OCI-LY1 (cell line): ENCODE measurements around the gene STK39.

Experiments used
- H2AFZ ChIP-seq: fragments of 200-600 bp; sonication (generic), shearing (Covaris generic); 2 replicates; pipeline ENCODE4 v1.6.0; 2014; ENCODE audit warnings: antibody characterized with exemption, mild to moderate bottlenecking, low read length
- H3F3A ChIP-seq: fragments of 200-600 bp; sonication (generic), shearing (Covaris generic); 2 replicates; pipeline ENCODE4 v1.6.0; 2014; ENCODE audit warnings: mild to moderate bottlenecking, antibody characterized with exemption, low read length, moderate library complexity; ENCODE audit not compliant: insufficient read depth
- H3K27ac ChIP-seq: fragments of 200-600 bp; sonication (generic); 2 replicates; pipeline ENCODE4 v1.5.1; 2014; ENCODE audit warnings: low read length, mixed run types, mild to moderate bottlenecking, low read depth; ENCODE audit not compliant: poor library complexity, severe bottlenecking
- H3K27me3 ChIP-seq: fragments of 200-600 bp; sonication (generic); 2 replicates; pipeline ENCODE4 v1.6.0; 2014; ENCODE audit warnings: antibody characterized with exemption, mild to moderate bottlenecking, low read length, moderate library complexity; ENCODE audit not compliant: insufficient read depth
- H3K36me3 ChIP-seq: fragments of 200-600 bp; sonication (generic); 2 replicates; pipeline ENCODE4 v1.6.1; 2014; ENCODE audit warnings: mild to moderate bottlenecking, antibody characterized with exemption, low read length, moderate library complexity, mixed read lengths; ENCODE audit not compliant: insufficient read depth
- H3K4me1 ChIP-seq: fragments of 200-600 bp; sonication (generic); 2 replicates; pipeline ENCODE4 v1.5.1; 2014; ENCODE audit warnings: mild to moderate bottlenecking, low read length, moderate library complexity; ENCODE audit not compliant: insufficient read depth, severe bottlenecking
- H3K4me2 ChIP-seq: fragments of 200-600 bp; sonication (generic), shearing (Covaris generic); 2 replicates; pipeline ENCODE4 v1.6.1; 2014; ENCODE audit warnings: low read length
- H3K4me3 ChIP-seq: fragments of 200-600 bp; sonication (generic); 2 replicates; pipeline ENCODE4 v1.5.1; 2014; ENCODE audit warnings: low read length, low read depth, mild to moderate bottlenecking, mixed read lengths; ENCODE audit not compliant: poor library complexity, severe bottlenecking
- H3K79me2 ChIP-seq: fragments of 200-600 bp; shearing (Covaris generic); 2 replicates; pipeline ENCODE4 v1.6.1; 2016; ENCODE audit warnings: mixed run types, low read length, mixed read lengths; ENCODE audit not compliant: insufficient read depth
- H3K9ac ChIP-seq: fragments of 200-600 bp; sonication (generic), shearing (Covaris generic); 2 replicates; pipeline ENCODE4 v1.6.1; 2014; ENCODE audit warnings: mild to moderate bottlenecking, low read length, mixed read lengths
- H3K9me2 ChIP-seq: fragments of 200-600 bp; sonication (generic), shearing (Covaris generic); 2 replicates; pipeline ENCODE4 v1.6.1; 2014; ENCODE audit warnings: low read depth, mild to moderate bottlenecking, low read length, mixed read lengths
- H3K9me3 ChIP-seq: fragments of 200-600 bp; shearing (Covaris generic); 2 replicates; pipeline ENCODE4 v1.6.1; 2014; ENCODE audit warnings: low read length, mixed read lengths
- H4K20me1 ChIP-seq: fragments of 200-600 bp; sonication (generic), shearing (Covaris generic); 2 replicates; pipeline ENCODE4 v1.6.0; 2016; ENCODE audit warnings: mild to moderate bottlenecking, low read length; ENCODE audit not compliant: insufficient read depth
- CTCF ChIP-seq: fragments of 200-600 bp; sonication (generic), shearing (Covaris generic); IDR thresholded peaks from 2 replicates; pipeline ENCODE4 v1.5.1; 2017; ENCODE audit warnings: mild to moderate bottlenecking, antibody characterized with exemption, low read length, moderate library complexity, mixed read lengths
- EZH2 ChIP-seq: fragments of 200-600 bp; sonication (generic), shearing (Covaris generic); IDR thresholded peaks from 2 replicates; pipeline ENCODE4 v1.8.0; 2017; ENCODE audit warnings: borderline replicate concordance, mixed run types, mild to moderate bottlenecking, antibody characterized with exemption, low read length, moderate library complexity, mixed read lengths

The STK39 gene

DNA sequence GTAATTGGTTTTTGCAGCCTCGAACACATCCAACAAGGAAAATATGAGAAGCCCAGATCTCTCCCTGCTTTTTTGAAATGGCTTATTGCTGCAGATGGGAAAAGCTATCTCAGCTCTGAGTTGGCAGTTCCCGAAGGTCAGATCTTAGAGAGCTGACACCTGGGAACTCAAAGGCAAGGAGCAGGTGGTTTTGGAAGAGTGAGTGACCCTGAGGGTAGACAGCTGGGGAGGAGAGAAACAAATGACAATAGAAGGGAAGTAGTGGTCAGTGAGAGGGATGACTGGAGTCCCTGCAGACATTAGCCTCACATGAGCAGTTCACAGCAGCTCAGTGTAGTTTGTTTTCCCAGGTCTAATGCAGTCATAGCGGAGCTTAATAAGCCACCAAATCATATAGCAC, 317.9 kb downstream of the STK39 start:
- Histone ChIP-seq H4K20me1 (no peaks in the 10 kb centered on the region), H3K4me1 (no peaks in the 10 kb centered on the region), H3K4me3 (no peak overlapping the region), H3K9me3 (no peaks in the 10 kb centered on the region), H3K4me2 (no peak overlapping the region), H3K27ac (no peak overlapping the region), H3K9ac (no peak overlapping the region), H3K27me3 (no peaks in the 10 kb centered on the region), H3K9me2 (no peaks in the 10 kb centered on the region), H3K36me3 (no peaks in the 10 kb centered on the region), H3K79me2 (no peaks in the 10 kb centered on the region), H2AFZ (no peak overlapping the region), H3F3A (no peaks in the 10 kb centered on the region)
- TF ChIP-seq CTCF, result no peak
- no peak for TF ChIP-seq EZH2

- H3K9ac ChIP-seq, result no peak overlapping the region
- TF ChIP-seq EZH2, result no peak
- TF ChIP-seq CTCF, result no peak
- H3K4me3 ChIP-seq, result no peak overlapping the region
- H3K4me2 ChIP-seq, result no peak overlapping the region
- H3K9me2 ChIP-seq, result no peaks in the 10 kb centered on the region
- H3K4me1 ChIP-seq, result no peaks in the 10 kb centered on the region
- H3K27ac ChIP-seq, result no peak overlapping the region
- H3K79me2 ChIP-seq, result no peaks in the 10 kb centered on the region
- H3F3A ChIP-seq, result no peaks in the 10 kb centered on the region
- H3K9me3 ChIP-seq, result no peaks in the 10 kb centered on the region
- H4K20me1 ChIP-seq, result no peaks in the 10 kb centered on the region
- H3K27me3 ChIP-seq, result no peaks in the 10 kb centered on the region
- no peaks in the 10 kb centered on the region for H3K36me3 ChIP-seq
- no peak overlapping the region for H2AFZ ChIP-seq
These were observed 319.0 kb downstream of the STK39 start for GRCh38 chr2:167928434-167928833.

DNA sequence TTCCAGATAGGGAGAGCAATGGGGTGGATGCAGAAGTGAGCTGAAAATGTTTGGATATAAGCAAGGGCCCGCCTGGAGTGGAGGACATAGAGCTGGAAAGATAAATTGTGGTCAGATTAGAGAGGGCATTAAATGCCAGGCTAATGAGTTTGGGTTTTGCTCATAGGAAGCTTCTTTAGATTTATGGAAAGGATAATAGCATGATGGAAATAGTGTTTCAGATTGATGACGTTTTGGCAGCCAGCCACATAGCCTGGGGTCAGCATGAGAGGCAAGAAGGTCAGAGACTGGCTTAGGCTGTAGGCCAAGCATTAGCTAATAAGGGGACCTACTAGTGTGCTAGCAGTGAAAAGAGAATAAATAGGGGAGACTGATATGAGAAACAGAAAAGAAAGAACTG, 321.6 kb downstream of the STK39 start:
- no peak overlapping the region for H3K4me3 ChIP-seq
- H3K4me1 ChIP-seq, result no peaks in the 10 kb centered on the region
- no peak overlapping the region for H2AFZ ChIP-seq
- no peaks in the 10 kb centered on the region for H3K27me3 ChIP-seq
- no peaks in the 10 kb centered on the region for H3K36me3 ChIP-seq
- H3K9ac ChIP-seq, result no peak overlapping the region
- H3K27ac ChIP-seq, result no peak overlapping the region
- no peaks in the 10 kb centered on the region for H3K79me2 ChIP-seq
- H4K20me1 ChIP-seq, result no peaks in the 10 kb centered on the region
- no peaks in the 10 kb centered on the region for H3F3A ChIP-seq
- H3K9me3 ChIP-seq, result no peaks in the 10 kb centered on the region
- no peaks in the 10 kb centered on the region for H3K9me2 ChIP-seq
- H3K4me2 ChIP-seq, result no peak overlapping the region
- no peak for TF ChIP-seq CTCF
- TF ChIP-seq EZH2, result no peak
